NB4 (cell line): Measurements from ENCODE around the gene PANK4.

ENCODE experiments used
- DNase-seq: peaks from one replicate; pipeline ENCODE4 v3.0.0; 2010; ENCODE audit warnings: low read depth
- H3K4me3 ChIP-seq: one replicate; pipeline ENCODE4 v1.5.1; 2011; ENCODE audit warnings: mild to moderate bottlenecking, low read depth, low read length, moderate library complexity
- CTCF ChIP-seq: IDR thresholded peaks from one replicate; pipeline ENCODE4 v1.5.1; 2012; ENCODE audit warnings: low read depth, low read length
- MYC ChIP-seq: IDR thresholded peaks from 2 replicates; pipeline ENCODE4 v1.6.1; 2011; ENCODE audit warnings: low read depth, low read length
- POLR2A ChIP-seq: IDR thresholded peaks from 2 replicates; pipeline ENCODE4 v1.6.1; 2011; ENCODE audit warnings: mild to moderate bottlenecking; ENCODE audit not compliant: insufficient read length; ENCODE audit errors: extremely low read depth
- TF ChIP-seq, protein P1 (sequence below): IDR thresholded peaks from 2 replicates; pipeline ENCODE4 v1.6.1; 2011; ENCODE audit warnings: low read depth, low read length

The PANK4 gene

GRCh38 chr1:2472561-2473177, 53.7 kb downstream of the PANK4 start:
- TF ChIP-seq POLR2A (no peak), MYC (no peak)
- TF ChIP-seq, protein P1, sequence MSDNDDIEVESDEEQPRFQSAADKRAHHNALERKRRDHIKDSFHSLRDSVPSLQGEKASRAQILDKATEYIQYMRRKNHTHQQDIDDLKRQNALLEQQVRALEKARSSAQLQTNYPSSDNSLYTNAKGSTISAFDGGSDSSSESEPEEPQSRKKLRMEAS, result no peak
- H3K4me3 ChIP-seq, result no peak overlapping the region
- DNase-seq, result no peak

DNA sequence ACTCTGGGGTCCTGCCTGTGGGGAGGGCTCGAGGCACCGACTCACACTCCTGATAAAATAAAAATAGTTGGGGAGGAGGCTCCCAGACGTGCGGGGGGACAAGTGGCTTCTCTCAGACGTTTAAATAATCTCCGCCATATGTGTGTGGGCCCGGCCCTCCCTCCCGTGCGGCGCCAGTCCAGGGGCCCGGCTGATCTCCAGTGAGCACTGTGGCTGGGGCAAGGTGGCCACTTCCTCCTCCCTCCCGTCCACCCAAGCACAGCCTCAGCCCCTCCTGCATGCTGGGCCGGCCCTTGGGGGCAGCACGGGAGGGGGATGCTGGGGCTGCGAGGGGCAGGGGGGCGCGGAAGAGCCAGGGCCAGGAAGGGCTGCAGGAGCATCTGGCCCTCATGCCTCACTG, 54.3 kb downstream of the PANK4 start:
- DNase-seq, result no peak

DNA sequence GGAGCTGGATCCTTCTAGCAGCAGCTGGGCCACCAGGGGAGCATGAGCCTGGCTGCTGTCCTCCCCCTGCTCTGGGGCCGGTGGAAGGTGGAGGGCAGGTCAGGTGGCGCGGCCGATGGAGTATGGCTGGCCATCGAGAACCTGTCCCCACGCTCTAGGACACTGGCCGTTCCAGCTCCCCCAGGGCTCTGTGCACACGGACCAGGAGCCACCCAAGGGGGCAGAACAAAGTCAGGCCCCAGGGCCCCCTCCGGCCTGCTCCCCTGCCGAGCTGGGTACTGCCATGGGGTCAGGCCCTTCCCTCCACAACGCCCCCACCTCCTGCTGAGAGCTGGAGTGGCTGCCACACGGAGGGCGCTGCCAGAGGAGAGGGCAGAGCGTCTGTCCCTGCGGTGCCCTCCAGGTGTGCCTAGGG, 54.8 kb downstream of the PANK4 start:
- no peak for DNase-seq
- TF ChIP-seq MYC (no peak), POLR2A (no peak), CTCF (no peak)
- TF ChIP-seq, protein P1, result no peak
- no peak overlapping the region for H3K4me3 ChIP-seq

More for the DNA sequence above, 54.3 kb downstream of the PANK4 start:
- no peak overlapping the region for H3K4me3 ChIP-seq
- TF ChIP-seq CTCF (no peak), POLR2A (no peak), MYC (no peak)
- TF ChIP-seq, protein P1, result no peak

- no peak for DNase-seq
- H3K4me3 ChIP-seq, result no peak overlapping the region
- TF ChIP-seq, protein P1, result no peak
- TF ChIP-seq MYC, result no peak
- no peak for TF ChIP-seq POLR2A
- TF ChIP-seq CTCF, result no peak
Observed at GRCh38 chr1:2471159-2471471, 55.3 kb downstream of the PANK4 start.

- TF ChIP-seq CTCF (no peak), MYC (no peak), POLR2A (no peak)
- TF ChIP-seq, protein P1, result no peak
Observed at GRCh38 chr1:2470290-2471158, 55.9 kb downstream of the PANK4 start.

More at GRCh38 chr1:2470290-2471158, 55.9 kb downstream of the PANK4 start:
- H3K4me3 ChIP-seq, result no peak overlapping the region
- DNase-seq, result no peak
